ENCODE data around the gene TVP23A.
"Not testable (repeated sequence)": the region's sequence is repeated elsewhere in the genome, so short reads cannot be mapped to it uniquely, and the experiment has no call there.

Gene TVP23A

GRCh38 chr16:10835281-10835931 is 16.8 kb upstream of the TVP23A start:
- no peak for DNase-seq

GRCh38 chr16:10834766-10835165 is 16.2 kb upstream of the TVP23A start:
- no peak for DNase-seq

- DNase-seq = no peak
Measured at GRCh38 chr16:10834130-10834529, 15.5 kb upstream of the TVP23A start.

GRCh38 chr16:10833271-10833670 is 14.7 kb upstream of the TVP23A start:
- no peak for DNase-seq

GRCh38 chr16:10831894-10832886 is 13.6 kb upstream of the TVP23A start:
- DNase-seq = no peak

GRCh38 chr16:10830240-10830639 is 11.6 kb upstream of the TVP23A start:
- DNase-seq = not testable (repeated sequence)

GRCh38 chr16:10829390-10830098 is 10.9 kb upstream of the TVP23A start:
- DNase-seq = not testable (repeated sequence)

GRCh38 chr16:10828851-10829366 is 10.3 kb upstream of the TVP23A start:
- no peak for DNase-seq

GRCh38 chr16:10827691-10828341 is 9.2 kb upstream of the TVP23A start:
- DNase-seq = no peak

- no peak for DNase-seq
Measured at GRCh38 chr16:10824111-10824893, 5.7 kb upstream of the TVP23A start.

GRCh38 chr16:10822702-10823101 is 4.1 kb upstream of the TVP23A start:
- DNase-seq = no peak

GRCh38 chr16:10820546-10820945 is 2.0 kb upstream of the TVP23A start:
- no peak for DNase-seq

- DNase-seq = no peak
Measured at GRCh38 chr16:10817514-10817913, 1.1 kb downstream of the TVP23A start.

- no peak for DNase-seq
Measured at GRCh38 chr16:10813099-10813455, 5.5 kb downstream of the TVP23A start.

- DNase-seq = no peak
Measured at GRCh38 chr16:10812312-10813098, 6.1 kb downstream of the TVP23A start.

GRCh38 chr16:10809706-10810105 is 8.9 kb downstream of the TVP23A start:
- DNase-seq = no peak

GRCh38 chr16:10808850-10809249 is 9.7 kb downstream of the TVP23A start:
- DNase-seq = no peak

- no peak for DNase-seq
Measured at GRCh38 chr16:10808218-10808617, 10.4 kb downstream of the TVP23A start.

GRCh38 chr16:10806698-10807097 is 11.9 kb downstream of the TVP23A start:
- no peak for DNase-seq

- no peak for DNase-seq
Measured at GRCh38 chr16:10805334-10805733, 13.3 kb downstream of the TVP23A start.

- DNase-seq = no peak
Measured at GRCh38 chr16:10799736-10800135, 18.9 kb downstream of the TVP23A start.

Measured in stimulated activated CD4-positive, alpha-beta T cell treated with anti-CD3 and anti-CD28 coated beads, Interleukin-4, amount 100 ng/mL, for 1 hour (primary cell).